ENCODE data around the gene SLC45A2.

The SLC45A2 gene

GRCh38 chr5:33937017-33937706, 47.3 kb downstream of the SLC45A2 start:
- TF ChIP-seq TAF1 (IDR thresholded peaks at IDR 0.05; ENCODE audit: borderline replicate concordance, insufficient read depth, low read length): no peak
- TF ChIP-seq REST (IDR thresholded peaks at IDR 0.05; ENCODE audit: insufficient read depth in 1 of 2, low read depth in 2 of 2, low read length in 2 of 2): no peak
- no peak for TF ChIP-seq POLR2AphosphoS5 (IDR thresholded peaks at IDR 0.05; ENCODE audit: low read depth, low read length)
- TF ChIP-seq SIN3A (IDR thresholded peaks at IDR 0.05; ENCODE audit: borderline replicate concordance, insufficient read depth, low read length): no peak
- no peak for TF ChIP-seq FOXP2 (optimal IDR thresholded peaks at IDR 0.05; ENCODE audit: borderline replicate concordance, extremely low read depth, extremely low read length, insufficient read depth)

- TF ChIP-seq SIN3A (IDR thresholded peaks at IDR 0.05; ENCODE audit: borderline replicate concordance, insufficient read depth, low read length): no peak
- TF ChIP-seq FOXP2 (optimal IDR thresholded peaks at IDR 0.05; ENCODE audit: borderline replicate concordance, extremely low read depth, extremely low read length, insufficient read depth): no peak
- no peak for TF ChIP-seq TAF1 (IDR thresholded peaks at IDR 0.05; ENCODE audit: borderline replicate concordance, insufficient read depth, low read length)
- no peak for TF ChIP-seq REST (IDR thresholded peaks at IDR 0.05; ENCODE audit: insufficient read depth in 1 of 2, low read depth in 2 of 2, low read length in 2 of 2)
- TF ChIP-seq POLR2AphosphoS5 (IDR thresholded peaks at IDR 0.05; ENCODE audit: low read depth, low read length): no peak
These were observed 48.0 kb downstream of the SLC45A2 start, which contains the start of gene RXFP3 for GRCh38 chr5:33936381-33937016. Gene RXFP3, plus strand, starts transcription at chr5:33936386. Its CDS starts 355 bp downstream, at chr5:33936741.

- TF ChIP-seq TAF1 (IDR thresholded peaks at IDR 0.05; ENCODE audit: borderline replicate concordance, insufficient read depth, low read length) (no peak), REST (IDR thresholded peaks at IDR 0.05; ENCODE audit: insufficient read depth in 1 of 2, low read depth in 2 of 2, low read length in 2 of 2) (peak; percentile 96 to 97)
These were observed 48.5 kb downstream of the SLC45A2 start for GRCh38 chr5:33936004-33936380.

- TF ChIP-seq POLR2AphosphoS5 (IDR thresholded peaks at IDR 0.05; ENCODE audit: low read depth, low read length) (no peak), REST (IDR thresholded peaks at IDR 0.05; ENCODE audit: insufficient read depth in 1 of 2, low read depth in 2 of 2, low read length in 2 of 2) (no peak), TAF1 (IDR thresholded peaks at IDR 0.05; ENCODE audit: borderline replicate concordance, insufficient read depth, low read length) (no peak), SIN3A (IDR thresholded peaks at IDR 0.05; ENCODE audit: borderline replicate concordance, insufficient read depth, low read length) (no peak), FOXP2 (optimal IDR thresholded peaks at IDR 0.05; ENCODE audit: borderline replicate concordance, extremely low read depth, extremely low read length, insufficient read depth) (no peak)
These were observed 50.3 kb downstream of the SLC45A2 start for GRCh38 chr5:33934176-33934575.
